ENCODE data around the gene DGKG. TPM values are rescaled to one million over a fixed set of nuclear protein-coding genes. Genes with fewer than 3 reads are reported as not detected.

The DGKG gene
- total and polyA plus RNA-seq, 10 of the 15 experiments (the other 5 are each of a cell fraction or from before 2014, with no cell fraction given) = 0.39 to 6.2 (median 4.7) TPM

GRCh38 chr3:186165331-186165730, 196.7 kb downstream of the DGKG start:
- no peak overlapping the region for H3K9ac ChIP-seq (ENCODE audit: control insufficient read depth, insufficient read depth, low read length)
- H3K4me2 ChIP-seq (ENCODE audit: control insufficient read depth, insufficient read depth) = no peak overlapping the region
- no peak overlapping the region for H3K4me3 ChIP-seq
- no peak overlapping the region for H2AFZ ChIP-seq (ENCODE audit: control insufficient read depth, low read depth, low read length)
- intact Hi-C loops (cut with micrococcal nuclease; ENCODE audit: unreplicated experiment) (no loop called here), in situ Hi-C loops (cut with MboI) (no loop called here)
- 0% methylated on average over 1 of the region's 1 CpG for WGBS (ENCODE audit: insufficient coverage, insufficient replicate concordance, low lambda C conversion rate, missing lambda C conversion rate)
- ChIA-PET POLR2A (interaction anchor here (0.6 kb wide), 1 partner anchor 12 kb away, joined by 6 read pairs; no protein-coding TSS in a partner anchor), CTCF (interaction anchor here (1.0 kb wide), 1 partner anchor 44 kb away, joined by 4 read pairs; no protein-coding TSS in a partner anchor), RAD21 (ENCODE audit: unreplicated experiment) (interaction anchor here (1.5 kb wide), 1 partner anchor 72 kb away, joined by 3 read pairs; no protein-coding TSS in a partner anchor), SMC1A (ENCODE audit: uncharacterized antibody, unreplicated experiment) (interaction anchor here (0.6 to 1.2 kb wide), 3 partner anchors 12 to 374 kb away, joined by 3 read pairs; no protein-coding TSS in a partner anchor)
- H3K4me1 ChIP-seq (ENCODE audit: control insufficient read depth, insufficient read depth, low read length) = no peaks in the 10 kb centered on the region
- BruUV-seq (replicated peaks) = no TSS peak
- no peaks in the 10 kb centered on the region for H3K27me3 ChIP-seq (replicated peaks in 1 of 2; ENCODE audit: control insufficient read depth in 2 of 2, insufficient read depth in 2 of 2, low read length in 1 of 2)
- TF ChIP-seq EP300 (IDR thresholded peaks at IDR 0.05; ENCODE audit: borderline replicate concordance in 1 of 2, control insufficient read depth in 1 of 2, low read depth in 2 of 2, low read length in 2 of 2) = no peak
- no peak for TF ChIP-seq CBFB (IDR thresholded peaks at IDR 0.05; ENCODE audit: low read depth)
- TF ChIP-seq CREM (IDR thresholded peaks at IDR 0.05; ENCODE audit: low read depth) = no peak
- TF ChIP-seq STAT1 (conservative IDR thresholded peaks at IDR 0.05) = no peak
- ATAC-seq = no peak
- no peak for FAIRE-seq
- H3K36me3 ChIP-seq (ENCODE audit: control insufficient read depth in 2 of 2, insufficient read depth in 2 of 2, low read length in 1 of 2) = no peaks in the 10 kb centered on the region
- H3K27ac ChIP-seq (ENCODE audit: control insufficient read depth, insufficient read depth) = no peak overlapping the region
- no peaks in the 10 kb centered on the region for H4K20me1 ChIP-seq (ENCODE audit: control insufficient read depth, insufficient read depth)
- no peak for DNase-seq (ENCODE audit: low read depth, low spot score)
- no peaks in the 10 kb centered on the region for H3K9me3 ChIP-seq (replicated peaks; ENCODE audit: control insufficient read depth, insufficient read depth, low read length)
- no peaks in the 10 kb centered on the region for H3K79me2 ChIP-seq (ENCODE audit: control insufficient read depth, insufficient read depth, low read length)

GRCh38 chr3:186164696-186165095, 197.3 kb downstream of the DGKG start:
- RAD21 ChIA-PET (ENCODE audit: unreplicated experiment) = interaction anchor here (1.5 kb wide), 1 partner anchor 73 kb away, joined by 3 read pairs; no protein-coding TSS in a partner anchor
- 66% methylated on average over 7 of the region's 7 CpGs for WGBS (ENCODE audit: insufficient coverage, insufficient replicate concordance, low lambda C conversion rate, missing lambda C conversion rate)
- no peak for TF ChIP-seq SIX5 (IDR thresholded peaks at IDR 0.05; ENCODE audit: low read depth, low read length, severe bottlenecking)
- TF ChIP-seq MEF2B (IDR thresholded peaks at IDR 0.05; ENCODE audit: partially characterized antibody, poor library complexity, severe bottlenecking) = no peak
- TF ChIP-seq NRF1 (conservative IDR thresholded peaks at IDR 0.05; ENCODE audit: low read depth, low read length) = no peak
- TF ChIP-seq MYB (IDR thresholded peaks at IDR 0.05; ENCODE audit: borderline replicate concordance, low read depth, low read length) = no peak
- TF ChIP-seq BACH1 (IDR thresholded peaks at IDR 0.05; ENCODE audit: borderline replicate concordance) = no peak
- no peak for TF ChIP-seq ZBTB40 (IDR thresholded peaks at IDR 0.05; ENCODE audit: borderline replicate concordance)
- TF ChIP-seq WRNIP1 (IDR thresholded peaks at IDR 0.05; ENCODE audit: borderline replicate concordance, low read depth, low read length) = no peak

More at GRCh38 chr3:186164696-186165095, 197.3 kb downstream of the DGKG start:
- FAIRE-seq (no peak), ATAC-seq (no peak), DNase-seq (ENCODE audit: low read depth, low spot score) (no peak)
- Histone ChIP-seq H3K9ac (ENCODE audit: control insufficient read depth, insufficient read depth, low read length) (no peak overlapping the region), H2AFZ (ENCODE audit: control insufficient read depth, low read depth, low read length) (no peak overlapping the region), H3K27me3 (replicated peaks in 1 of 2; ENCODE audit: control insufficient read depth in 2 of 2, insufficient read depth in 2 of 2, low read length in 1 of 2) (no peaks in the 10 kb centered on the region), H4K20me1 (ENCODE audit: control insufficient read depth, insufficient read depth) (no peaks in the 10 kb centered on the region), H3K4me3 (no peak overlapping the region), H3K27ac (ENCODE audit: control insufficient read depth, insufficient read depth) (no peak overlapping the region), H3K79me2 (ENCODE audit: control insufficient read depth, insufficient read depth, low read length) (no peaks in the 10 kb centered on the region), H3K4me1 (ENCODE audit: control insufficient read depth, insufficient read depth, low read length) (no peaks in the 10 kb centered on the region), H3K4me2 (ENCODE audit: control insufficient read depth, insufficient read depth) (no peak overlapping the region), H3K36me3 (ENCODE audit: control insufficient read depth in 2 of 2, insufficient read depth in 2 of 2, low read length in 1 of 2) (no peaks in the 10 kb centered on the region), H3K9me3 (replicated peaks; ENCODE audit: control insufficient read depth, insufficient read depth, low read length) (no peaks in the 10 kb centered on the region)
- SMC1A ChIA-PET (ENCODE audit: uncharacterized antibody, unreplicated experiment) = interaction anchor here (1.2 kb wide), 1 partner anchor 12 kb away, joined by 3 read pairs; no protein-coding TSS in a partner anchor
- in situ Hi-C loops (cut with MboI) = no loop called here
- CTCF ChIA-PET = interaction anchor here (0.7 to 2.0 kb wide), 3 partner anchors 9 to 221 kb away, joined by 4 read pairs; no protein-coding TSS in a partner anchor
- intact Hi-C loops (cut with micrococcal nuclease; ENCODE audit: unreplicated experiment) = no loop called here
- BruUV-seq (replicated peaks) = no TSS peak
- POLR2A ChIA-PET = interaction anchor here (0.6 kb wide), 2 partner anchors 12 to 77 kb away, joined by 4 to 6 read pairs; no protein-coding TSS in a partner anchor
